GM23338 (cell line): ENCODE results near the gene GCHFR. TPM values are rescaled to one million over a fixed set of nuclear protein-coding genes. Genes with fewer than 3 reads are reported as not detected.

Experiments
- ATAC-seq: fragments of 200-7000 bp; cut with Tn5 transposase; 3 replicates; pipeline ENCODE4 v1.9.1; 2020
- DNase-seq: peaks from one replicate; pipeline ENCODE4 v3.0.0-alpha.2; 2015; ENCODE audit warnings: low spot score
- H2AFZ ChIP-seq: fragments of 200-600 bp; sonication (generic); 2 replicates; pipeline ENCODE4 v1.8.0; 2016; ENCODE audit warnings: antibody characterized with exemption, mild to moderate bottlenecking, moderate library complexity
- H3F3A ChIP-seq: fragments of 200-600 bp; sonication (generic); replicated peaks from 2 replicates; pipeline ENCODE4 v1.8.0; 2017; ENCODE audit warnings: antibody characterized with exemption, mixed run types, low read depth
- H3K27ac ChIP-seq: fragments of 200-600 bp; sonication (generic); 2 replicates; pipeline ENCODE4 v1.6.1; 2016; ENCODE audit warnings: low read depth
- H3K27me3 ChIP-seq: fragments of 200-600 bp; sonication (generic); 2 replicates; pipeline ENCODE4 v1.8.0; 2016; ENCODE audit warnings: mild to moderate bottlenecking, mixed run types, moderate library complexity; ENCODE audit not compliant: insufficient read depth
- H3K36me3 ChIP-seq: fragments of 200-600 bp; sonication (generic); 2 replicates; pipeline ENCODE4 v1.8.0; 2016; ENCODE audit warnings: mild to moderate bottlenecking; ENCODE audit not compliant: insufficient read depth
- H3K4me1 ChIP-seq: fragments of 200-600 bp; sonication (generic); 2 replicates; pipeline ENCODE4 v1.8.0; 2016; ENCODE audit warnings: mild to moderate bottlenecking, moderate library complexity; ENCODE audit not compliant: insufficient read depth
- H3K4me2 ChIP-seq: fragments of 200-600 bp; sonication (generic); 2 replicates; pipeline ENCODE4 v1.7.1; 2017; ENCODE audit warnings: mixed run types
- H3K4me3 ChIP-seq: fragments of 200-600 bp; sonication (generic); 2 replicates; pipeline ENCODE4 v1.6.1; 2016; ENCODE audit warnings: mixed run types
- H3K79me2 ChIP-seq: fragments of 200-600 bp; sonication (generic); replicated peaks from 2 replicates; pipeline ENCODE4 v1.8.0; 2017; ENCODE audit warnings: mild to moderate bottlenecking; ENCODE audit not compliant: insufficient read depth
- H3K9me2 ChIP-seq: fragments of 200-600 bp; sonication (generic); 2 replicates; pipeline ENCODE4 v1.8.0; 2017; ENCODE audit not compliant: insufficient read depth
- H4K20me1 ChIP-seq: fragments of 200-600 bp; sonication (generic); replicated peaks from 2 replicates; pipeline ENCODE4 v1.8.0; 2017; ENCODE audit warnings: mild to moderate bottlenecking; ENCODE audit not compliant: insufficient read depth
- H3K27ac Mint-ChIP-seq: 2 replicates; pipeline ENCODE4 v1.8.0; 2020; ENCODE audit warnings: inconsistent platforms, mild to moderate bottlenecking, moderate library complexity, mixed read lengths
- H3K27me3 Mint-ChIP-seq: 3 replicates; pipeline ENCODE4 v1.8.0; 2022; ENCODE audit warnings: low read depth, mild to moderate bottlenecking, moderate library complexity, mixed read lengths, inconsistent platforms; ENCODE audit not compliant: insufficient read depth, poor library complexity
- H3K36me3 Mint-ChIP-seq: 3 replicates; pipeline ENCODE4 v1.8.0; 2021; ENCODE audit warnings: low read depth, mild to moderate bottlenecking, inconsistent platforms, moderate library complexity, mixed read lengths
- H3K4me1 Mint-ChIP-seq: 3 replicates; pipeline ENCODE4 v1.8.0; 2020; ENCODE audit warnings: mild to moderate bottlenecking, inconsistent platforms, mixed read lengths
- H3K4me3 Mint-ChIP-seq: 3 replicates; pipeline ENCODE4 v1.8.0; 2021; ENCODE audit warnings: moderate library complexity, mild to moderate bottlenecking, inconsistent platforms, mixed read lengths
- H3K9me3 Mint-ChIP-seq: 3 replicates; pipeline ENCODE4 v1.8.0; 2020; ENCODE audit warnings: moderate library complexity, mild to moderate bottlenecking, inconsistent platforms, mixed read lengths
- CREB1 ChIP-seq: fragments of 250-450 bp; sonication (Bioruptor Pico); IDR thresholded peaks from 2 replicates; pipeline ENCODE4 v1.5.0; 2020; ENCODE audit warnings: low read depth, mild to moderate bottlenecking, moderate library complexity
- CTCF ChIP-seq, 2 experiments: fragments of 200-600 bp in 1 of 2; sonication (generic) in 1 of 2; conservative IDR thresholded peaks; 2 replicates each; pipeline versions ENCODE4 v1.5.1 to v1.6.1; 2016 to 2017; ENCODE audit warnings: antibody characterized with exemption in 2 of 2, low read depth in 2 of 2, mild to moderate bottlenecking in 2 of 2, moderate library complexity in 1 of 2
- ETS1 ChIP-seq: IDR thresholded peaks from 2 replicates; pipeline ENCODE4 v1.6.1; 2016; ENCODE audit warnings: antibody characterized with exemption
- EZH2 ChIP-seq: fragments of 200-600 bp; sonication (generic); IDR thresholded peaks from one replicate; pipeline ENCODE4 v1.8.0; 2017; ENCODE audit warnings: antibody characterized with exemption, mild to moderate bottlenecking, low read depth; ENCODE audit not compliant: unreplicated experiment
- EZH2phosphoT487 ChIP-seq: fragments of 200-600 bp; sonication (generic); IDR thresholded peaks from one replicate; pipeline ENCODE4 v1.8.1; 2018; ENCODE audit warnings: antibody characterized with exemption; ENCODE audit not compliant: unreplicated experiment
- JUNB ChIP-seq: IDR thresholded peaks from one replicate; pipeline ENCODE4 v1.6.1; 2016; ENCODE audit warnings: antibody characterized with exemption; ENCODE audit not compliant: unreplicated experiment
- NANOG ChIP-seq: IDR thresholded peaks from 2 replicates; pipeline ENCODE4 v1.6.1; 2016; ENCODE audit warnings: antibody characterized with exemption, borderline replicate concordance
- POLR2AphosphoS5 ChIP-seq: IDR thresholded peaks from 2 replicates; pipeline ENCODE4 v1.6.1; 2016; ENCODE audit warnings: antibody characterized with exemption, low read depth
- REST ChIP-seq: IDR thresholded peaks from one replicate; pipeline ENCODE4 v1.6.1; 2018; ENCODE audit warnings: antibody characterized with exemption; ENCODE audit not compliant: unreplicated experiment
- STAT1 ChIP-seq: IDR thresholded peaks from one replicate; pipeline ENCODE4 v1.6.1; 2016; ENCODE audit warnings: antibody characterized with exemption; ENCODE audit not compliant: unreplicated experiment
- ZNF114 ChIP-seq: fragments of 250-450 bp; sonication (Bioruptor Pico); IDR thresholded peaks from 2 replicates; pipeline ENCODE4 v1.5.0; 2020; ENCODE audit warnings: mild to moderate bottlenecking, moderate library complexity
- ZNF331 ChIP-seq: fragments of 250-450 bp; sonication (Bioruptor Pico); IDR thresholded peaks from 2 replicates; pipeline ENCODE4 v1.5.0; 2020; ENCODE audit warnings: low read depth, mild to moderate bottlenecking, moderate library complexity
- polyA plus RNA-seq: library from polyadenylated mRNA; unstranded; fragments of >200 nt; fragmentation: Nextera tagmentation; extraction: Ambion mirVana; gene quantifications from 2 replicates; pipeline ENCODE4 v1.2.1, GENCODE V29; 2016
- total RNA-seq: library from RNA; depleted of rRNA; stranded (reverse); fragments of >200 nt; shearing (Covaris generic); gene quantifications from 2 replicates; pipeline ENCODE4 v1.2.3, GENCODE V29; 2014

Gene GCHFR
- total and polyA plus RNA-seq, 2 experiments from 2014 or later = 38.9 to 44.2 TPM

- TF ChIP-seq REST = no peak
- no peak for TF ChIP-seq JUNB
- no peak for TF ChIP-seq STAT1
- TF ChIP-seq ETS1 = no peak
- TF ChIP-seq EZH2 = no peak
- TF ChIP-seq CREB1 (CRISPR knock-in tag) = no peak
- no peak for TF ChIP-seq POLR2AphosphoS5
- no peak for TF ChIP-seq NANOG
- no peak for TF ChIP-seq CTCF (conservative IDR thresholded peaks at IDR 0.05; ENCODE audit: low read depth in 2 of 2)
- no peak for TF ChIP-seq EZH2phosphoT487
- TF ChIP-seq ZNF114 (CRISPR knock-in tag) = no peak
These were observed 6.9 kb upstream of the GCHFR start (continued) for GRCh38 chr15:40756938-40757337.

- H3K79me2 ChIP-seq = no peaks in the 10 kb centered on the region
- H3K4me2 ChIP-seq = no peak overlapping the region
- Mint-ChIP-seq H3K27ac (no peak overlapping the region), H3K27me3 (peaks cover 12% of the 10 kb centered on the region), H3K4me1 (peaks cover 17% of the 10 kb centered on the region), H3K9me3 (no peaks in the 10 kb centered on the region), H3K36me3 (no peaks in the 10 kb centered on the region; the same call in 2 of the 3 replicates), H3K4me3 (no peak overlapping the region)
- H3F3A ChIP-seq = peaks cover 17% of the 10 kb centered on the region
- H3K4me3 ChIP-seq = no peak overlapping the region
- H3K36me3 ChIP-seq = no peaks in the 10 kb centered on the region
- ATAC-seq (no peak), DNase-seq (no peak)
- H2AFZ ChIP-seq = no peak overlapping the region
- H3K4me1 ChIP-seq = peaks cover 14% of the 10 kb centered on the region
- H4K20me1 ChIP-seq = no peaks in the 10 kb centered on the region
- 0 out of 2 replicates have a peak, but pooled peaks cover 4% of the 10 kb centered on the region for H3K27me3 ChIP-seq
- no peaks in the 10 kb centered on the region for H3K9me2 ChIP-seq
- H3K27ac ChIP-seq = no peak overlapping the region
- TF ChIP-seq ZNF331 (CRISPR knock-in tag) (no peak), CTCF (conservative IDR thresholded peaks at IDR 0.05; ENCODE audit: low read depth in 2 of 2) (no peak), EZH2phosphoT487 (no peak), JUNB (no peak), CREB1 (CRISPR knock-in tag) (no peak), REST (no peak), EZH2 (no peak), ZNF114 (CRISPR knock-in tag) (no peak), ETS1 (no peak), POLR2AphosphoS5 (no peak)
These were observed 3.9 kb upstream of the GCHFR start for GRCh38 chr15:40759961-40760360.
